A549 (cell line): ENCODE results near the gene SLC16A4.
A peak's percentile ranks its signal among the peaks of the same experiment; 100 is the strongest.

ENCODE experiments used
- BHLHE40 ChIP-seq: IDR thresholded peaks from 2 replicates; pipeline ENCODE4 v1.6.1; 2012; ENCODE audit warnings: low read depth, low read length, inconsistent platforms
- CBX2 ChIP-seq: fragments of 200-600 bp; sonication (generic); IDR thresholded peaks from 2 replicates; pipeline ENCODE4 v1.6.1; 2016; ENCODE audit warnings: low read depth, mild to moderate bottlenecking, borderline replicate concordance
- CEBPB ChIP-seq, 2 experiments: fragments of >200 bp in 1 of 2; sonication (Bioruptor Twin) in 1 of 2; formaldehyde crosslinking in 1 of 2; IDR thresholded peaks; 2 replicates each; pipeline ENCODE4 v1.6.1; 2012 to 2016
- CTCF ChIP-seq: fragments of >200 bp; sonication (Bioruptor Twin); formaldehyde crosslinking; IDR thresholded peaks from 3 replicates; pipeline ENCODE4 v1.5.1; 2016
- MAFK ChIP-seq: fragments of 450-650 bp; IDR thresholded peaks from 2 replicates; pipeline ENCODE4 v1.6.1; 2014; ENCODE audit not compliant: partially characterized antibody
- MAX ChIP-seq: IDR thresholded peaks from 2 replicates; pipeline ENCODE4 v1.6.1; 2012
- MYC ChIP-seq: IDR thresholded peaks from 2 replicates; pipeline ENCODE4 v1.6.1; 2012; ENCODE audit warnings: mild to moderate bottlenecking, inconsistent platforms, low read length, improper control_type of control experiment, borderline replicate concordance
- POLR2A ChIP-seq: IDR thresholded peaks from 2 replicates; pipeline ENCODE4 v1.6.1; 2012; ENCODE audit warnings: mild to moderate bottlenecking, low read length
- RAD21 ChIP-seq, 2 experiments: fragments of >200 bp in 1 of 2; sonication (Bioruptor Twin) in 1 of 2; formaldehyde crosslinking in 1 of 2; IDR thresholded peaks in 1 of 2; conservative IDR thresholded peaks in 1 of 2; 2 replicates in 1 of 2; 3 replicates in 1 of 2; pipeline ENCODE4 v1.6.1; 2012 to 2018; ENCODE audit warnings: inconsistent platforms in 1 of 2
- REST ChIP-seq: fragments of 200-600 bp; sonication (generic); IDR thresholded peaks from 2 replicates; pipeline ENCODE4 v1.6.1; 2016; ENCODE audit warnings: antibody characterized with exemption, mild to moderate bottlenecking, moderate library complexity

- TF ChIP-seq CTCF: no peak
- TF ChIP-seq CBX2: no peak
- no peak for TF ChIP-seq RAD21 (conservative IDR thresholded peaks at IDR 0.05 in 1 of 2, IDR thresholded peaks at IDR 0.05 in 1 of 2)
- TF ChIP-seq CEBPB (IDR thresholded peaks at IDR 0.05): no peak
- TF ChIP-seq MYC: no peak
- TF ChIP-seq MAFK: no peak
- no peak for TF ChIP-seq BHLHE40
- no peak for TF ChIP-seq REST
- 0 out of 2 replicates have a peak, but pooled peaks have one; percentile 15 for TF ChIP-seq MAX
- no peak for TF ChIP-seq POLR2A
Observed at GRCh38 chr1:110390692-110391245, at the start of gene SLC16A4.
